ENCODE results near the gene AMBP. TPM values are rescaled to one million over a fixed set of nuclear protein-coding genes. Genes with fewer than 3 reads are reported as not detected.

Gene AMBP
- total RNA-seq, 3 donors from 2014 or later (not counting 1 experiment from before 2014, with no cell fraction given), result not detected

DNA sequence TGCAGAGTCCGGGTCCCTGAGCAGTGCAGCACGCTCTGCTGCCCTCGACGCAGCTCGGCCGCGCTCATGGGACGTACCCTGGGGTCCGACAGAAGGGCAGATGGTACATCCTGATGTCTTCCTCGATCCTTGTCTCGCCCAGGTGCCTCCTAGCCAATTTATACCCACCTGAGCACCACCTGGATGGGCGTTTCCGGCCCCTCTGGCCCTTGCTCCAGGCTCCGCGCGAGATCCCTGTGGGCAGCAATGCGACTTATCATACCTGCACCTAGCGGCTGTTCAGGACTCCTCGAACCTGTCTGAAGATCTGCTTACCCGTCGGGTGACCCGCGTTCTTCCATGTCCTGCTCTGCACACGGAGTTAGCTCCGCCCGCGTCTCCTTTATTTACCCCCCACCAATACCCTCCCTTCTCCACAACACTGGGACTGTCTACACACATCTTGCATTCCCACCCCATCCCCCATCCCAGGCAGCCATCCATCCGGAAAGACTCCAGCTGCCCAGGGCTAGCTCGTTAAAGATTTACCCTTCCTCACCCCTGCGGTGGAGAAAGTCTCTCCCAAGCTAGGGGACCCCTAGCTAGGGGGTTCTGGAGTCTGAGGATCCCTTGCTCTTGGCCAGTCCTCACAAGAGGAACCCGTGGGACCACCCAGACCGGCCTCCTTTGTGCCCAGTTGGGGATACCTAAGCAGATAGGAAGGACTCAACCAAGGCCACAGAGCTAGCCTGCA, 21.0 kb upstream of the AMBP start, which contains the start of gene KIF12:
KIF12 (minus strand) TSS at position 357 of the 733 bp plus-strand sequence; CDS start at position 341, 16 bp downstream.
- Histone ChIP-seq H3K27me3 (ENCODE audit: control insufficient read depth, insufficient read depth, low read length) (peaks cover 10% of the 10 kb centered on the region), H3K4me3 (ENCODE audit: low read length) (no peak within 1 kb of the TSS)
- WGBS (ENCODE audit: insufficient coverage), result 70% methylated on average over 32 of the region's 32 CpGs

GRCh38 chr9:114098021-114098935, 20.2 kb upstream of the AMBP start:
- no peak overlapping the region for H3K27ac Mint-ChIP-seq
- no peaks in the 10 kb centered on the region for H3K36me3 Mint-ChIP-seq
- H3K27me3 Mint-ChIP-seq (ENCODE audit: low read depth in 2 of 2), result peaks cover 34 to 37% of the 10 kb centered on the region in 2 donors
- 4% methylated on average over 77 of the region's 77 CpGs for WGBS (ENCODE audit: insufficient coverage)
- H3K9me3 ChIP-seq (ENCODE audit: control insufficient read depth, insufficient read depth, low read length), result no peaks in the 10 kb centered on the region
- intact Hi-C loops (cut with micrococcal nuclease), result no loop called here
- H3K4me1 ChIP-seq (ENCODE audit: control insufficient read depth, insufficient read depth, low read length), result peaks cover 5% of the 10 kb centered on the region
- H3K27me3 ChIP-seq (ENCODE audit: control insufficient read depth, insufficient read depth, low read length), result peaks cover 10% of the 10 kb centered on the region
- ATAC-seq (peak; percentile 56 to 79 (median 71)), DNase-seq (peak in 1 of 2 donors; percentile 34)
- H3K9me3 Mint-ChIP-seq, result peaks cover 2 to 3% of the 10 kb centered on the region in 2 donors
- H3K27ac ChIP-seq (ENCODE audit: low read length), result no peak overlapping the region
- H3K4me3 Mint-ChIP-seq, result peak overlapping the region; percentile 80
- H3K4me1 Mint-ChIP-seq, result peaks cover 0 to 4% of the 10 kb centered on the region in 2 donors
- no peak overlapping the region for H3K4me3 ChIP-seq (ENCODE audit: low read length)
- TF ChIP-seq CTCF (IDR thresholded peaks at IDR 0.05), result no peak
- no peaks in the 10 kb centered on the region for H3K36me3 ChIP-seq (ENCODE audit: control insufficient read depth, insufficient read depth, low read length)

More for the DNA sequence above, 21.0 kb upstream of the AMBP start, which contains the start of gene KIF12:
- H3K27ac ChIP-seq (ENCODE audit: low read length), result no peak within 1 kb of the TSS
- no peak for TF ChIP-seq CTCF (IDR thresholded peaks at IDR 0.05)
- ATAC-seq (no peak), DNase-seq (no peak)
- intact Hi-C loops (cut with micrococcal nuclease), result no loop called here
- Mint-ChIP-seq H3K4me3 (peak within 1 kb of the TSS; percentile 50), H3K27me3 (ENCODE audit: low read depth in 2 of 2) (peaks cover 36 to 45% of the 10 kb centered on the region in 2 donors), H3K36me3 (no peaks in the 10 kb centered on the region), H3K27ac (no peak within 1 kb of the TSS), H3K9me3 (peaks cover 2 to 3% of the 10 kb centered on the region in 2 donors), H3K4me1 (peaks cover 0 to 4% of the 10 kb centered on the region in 2 donors)
- H3K9me3 ChIP-seq (ENCODE audit: control insufficient read depth, insufficient read depth, low read length), result no peaks in the 10 kb centered on the region
- peaks cover 5% of the 10 kb centered on the region for H3K4me1 ChIP-seq (ENCODE audit: control insufficient read depth, insufficient read depth, low read length)
- H3K36me3 ChIP-seq (ENCODE audit: control insufficient read depth, insufficient read depth, low read length), result no peaks in the 10 kb centered on the region

- WGBS (ENCODE audit: insufficient coverage), result 27% methylated on average over 18 of the region's 18 CpGs
- H3K27ac ChIP-seq (ENCODE audit: low read length), result no peak overlapping the region
- H3K9me3 ChIP-seq (ENCODE audit: control insufficient read depth, insufficient read depth, low read length), result no peaks in the 10 kb centered on the region
- Mint-ChIP-seq H3K27ac (no peak overlapping the region), H3K27me3 (ENCODE audit: low read depth in 2 of 2) (peaks cover 30% of the 10 kb centered on the region in 2 donors), H3K4me1 (peaks cover 0 to 4% of the 10 kb centered on the region in 2 donors), H3K36me3 (no peaks in the 10 kb centered on the region), H3K4me3 (peak overlapping the region; percentile 80), H3K9me3 (peaks cover 2 to 3% of the 10 kb centered on the region in 2 donors)
- TF ChIP-seq CTCF (IDR thresholded peaks at IDR 0.05), result no peak
- no peaks in the 10 kb centered on the region for H3K36me3 ChIP-seq (ENCODE audit: control insufficient read depth, insufficient read depth, low read length)
- intact Hi-C loops (cut with micrococcal nuclease), result no loop called here
- H3K4me3 ChIP-seq (ENCODE audit: low read length), result no peak overlapping the region
- H3K27me3 ChIP-seq (ENCODE audit: control insufficient read depth, insufficient read depth, low read length), result peaks cover 10% of the 10 kb centered on the region
- ATAC-seq (no peak), DNase-seq (no peak)
- peaks cover 5% of the 10 kb centered on the region for H3K4me1 ChIP-seq (ENCODE audit: control insufficient read depth, insufficient read depth, low read length)
These were observed 19.5 kb upstream of the AMBP start for GRCh38 chr9:114097613-114098020.

Measured in natural killer cell (primary cell).